Psoas muscle (tissue), 8 donors: ENCODE measurements around the gene IL18R1. TPM values are rescaled to one million over a fixed set of nuclear protein-coding genes. Genes with fewer than 3 reads are reported as not detected.

Source experiments
- ATAC-seq, 4 donors: fragments of 200-7000 bp; cut with Tn5 transposase; one replicate each; pipeline ENCODE4 v1.9.1; 2020; ENCODE audit warnings: moderate library complexity in 3 of 4, mild to moderate bottlenecking in 2 of 4
- DNase-seq, 2 donors: peaks; one replicate each; pipeline ENCODE4 v3.0.0-alpha.2; 2020
- H3K27ac ChIP-seq: fragments of 200-600 bp; one replicate; pipeline ENCODE4 v1.8.0; 2022
- H3K27me3 ChIP-seq, 3 donors: fragments of 200-600 bp in 1 of 3; one replicate each; pipeline versions ENCODE4 v1.6.1 to v1.8.0; 2013 to 2022; ENCODE audit warnings: low read length in 2 of 3, mild to moderate bottlenecking in 2 of 3, moderate library complexity in 1 of 3; ENCODE audit not compliant: insufficient read depth in 3 of 3
- H3K36me3 ChIP-seq, 2 donors: fragments of 200-600 bp in 1 of 2; one replicate each; pipeline versions ENCODE4 v1.6.1 to v1.8.0; 2013 to 2022; ENCODE audit warnings: low read depth in 1 of 2, mild to moderate bottlenecking in 1 of 2, moderate library complexity in 1 of 2; ENCODE audit not compliant: insufficient read depth in 1 of 2
- H3K4me1 ChIP-seq: fragments of 200-600 bp; one replicate; pipeline ENCODE4 v1.8.0; 2022
- H3K4me3 ChIP-seq: fragments of 200-600 bp; one replicate; pipeline ENCODE4 v1.8.0; 2022; ENCODE audit warnings: mild to moderate bottlenecking
- H3K9me3 ChIP-seq: fragments of 200-600 bp; one replicate; pipeline ENCODE4 v1.8.0; 2022
- WGBS, 3 donors: extraction: QIAGEN DNeasy Blood & Tissue Kit; methylation state at CpG; one replicate each; pipeline versions ENCODE4 v1.1.6 to v1.1.7; 2013; 5-methylcytosine and 5-hydroxymethylcytosine counted together
- intact Hi-C, 2 donors: fragments of 100-400 bp; cut with DNase I; formaldehyde crosslinking; loops; one replicate each; pipeline versions ENCODE4 v1.11.0 to v1.14.2; 2022
- polyA plus RNA-seq, 3 donors: library from polyadenylated mRNA; stranded (reverse); fragments of 200-250 nt; gene quantifications; one replicate each; pipeline ENCODE4 v1.2.3, GENCODE V29; 2013
- total RNA-seq, 4 donors: library from RNA; stranded (reverse); fragmentation: NEBNext Ultra II Directional in 2 of 4; extraction: Animal tissue kit (Norgen Biotek cat#: 25700) in 2 of 4; gene quantifications; one replicate each; pipeline versions ENCODE4 v1.2.1 to v1.2.4, GENCODE V29; 2021 to 2023
- TF ChIP-seq, protein P1 (sequence below): fragments of 200-600 bp; IDR thresholded peaks from one replicate; pipeline ENCODE4 v1.8.0; 2022; ENCODE audit warnings: antibody characterized with exemption
- donor health status: healthy with polysubstance abuse.
- donor health status: DM: no; HTN: no; CAD: no; lungs with moderate emphysema.
- donor health status: Bipolar disorder and iron deficiency.
- donor health status: healthy.
- donor health status: DM: yes; HTN: yes; CAD: no.
- donor health status: DM: no; HTN: no; CAD: no.
- donor health status: DM: no; HTN: no; CAD: no.
- donor health status: DM: yes; HTN: yes; CAD: no.

The IL18R1 gene
- total and polyA plus RNA-seq, 7 donors, result 0.26 to 2.1 (median 0.83) TPM

GRCh38 chr2:102313471-102313870 lies 42.1 kb upstream of the IL18R1 start:
- H3K4me1 ChIP-seq, result no peaks in the 10 kb centered on the region
- H3K27me3 ChIP-seq, result no peaks in the 10 kb centered on the region
- TF ChIP-seq, protein P1, sequence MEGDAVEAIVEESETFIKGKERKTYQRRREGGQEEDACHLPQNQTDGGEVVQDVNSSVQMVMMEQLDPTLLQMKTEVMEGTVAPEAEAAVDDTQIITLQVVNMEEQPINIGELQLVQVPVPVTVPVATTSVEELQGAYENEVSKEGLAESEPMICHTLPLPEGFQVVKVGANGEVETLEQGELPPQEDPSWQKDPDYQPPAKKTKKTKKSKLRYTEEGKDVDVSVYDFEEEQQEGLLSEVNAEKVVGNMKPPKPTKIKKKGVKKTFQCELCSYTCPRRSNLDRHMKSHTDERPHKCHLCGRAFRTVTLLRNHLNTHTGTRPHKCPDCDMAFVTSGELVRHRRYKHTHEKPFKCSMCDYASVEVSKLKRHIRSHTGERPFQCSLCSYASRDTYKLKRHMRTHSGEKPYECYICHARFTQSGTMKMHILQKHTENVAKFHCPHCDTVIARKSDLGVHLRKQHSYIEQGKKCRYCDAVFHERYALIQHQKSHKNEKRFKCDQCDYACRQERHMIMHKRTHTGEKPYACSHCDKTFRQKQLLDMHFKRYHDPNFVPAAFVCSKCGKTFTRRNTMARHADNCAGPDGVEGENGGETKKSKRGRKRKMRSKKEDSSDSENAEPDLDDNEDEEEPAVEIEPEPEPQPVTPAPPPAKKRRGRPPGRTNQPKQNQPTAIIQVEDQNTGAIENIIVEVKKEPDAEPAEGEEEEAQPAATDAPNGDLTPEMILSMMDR, result no peak
- no peak overlapping the region for H3K4me3 ChIP-seq
- H3K36me3 ChIP-seq, result no peaks in the 10 kb centered on the region
- intact Hi-C loops, result no loop called here
- H3K27ac ChIP-seq, result no peak overlapping the region
- WGBS, 3 donors, result 84 to 96% (median 90%) methylated on average over 8 of the region's 8 CpGs
- ATAC-seq (no peak), DNase-seq (no peak)
- no peaks in the 10 kb centered on the region for H3K9me3 ChIP-seq

GRCh38 chr2:102313950-102314349 lies 41.6 kb upstream of the IL18R1 start:
- Histone ChIP-seq H3K27me3 (no peaks in the 10 kb centered on the region), H3K4me1 (no peaks in the 10 kb centered on the region), H3K27ac (no peak overlapping the region), H3K36me3 (no peaks in the 10 kb centered on the region), H3K9me3 (no peaks in the 10 kb centered on the region), H3K4me3 (no peak overlapping the region)
- intact Hi-C loops, result no loop called here
- 89 to 91% (median 90%) methylated on average over 3 of the region's 3 CpGs for WGBS, 3 donors
- TF ChIP-seq, protein P1, result no peak
- DNase-seq, result no peak
- ATAC-seq, result no peak

DNA sequence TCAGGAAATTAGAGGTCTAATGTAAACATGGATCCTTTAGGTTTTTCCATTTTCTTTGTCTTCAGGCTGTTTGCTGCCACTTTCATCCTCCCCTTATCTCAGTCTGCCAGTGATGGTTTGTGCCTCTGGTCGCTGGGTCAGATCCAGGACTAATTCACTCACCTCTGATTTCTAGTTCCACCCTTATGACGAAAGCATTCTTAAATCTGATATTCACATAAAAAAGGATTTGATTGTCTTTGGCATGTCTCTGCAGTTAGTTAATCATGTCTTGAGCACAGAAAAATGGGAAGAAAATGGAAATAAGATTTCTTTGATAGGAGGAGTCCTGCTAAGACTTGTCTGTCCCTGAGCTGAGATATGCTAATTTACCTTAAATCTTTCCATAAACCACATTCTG lies 39.7 kb upstream of the IL18R1 start:
- Histone ChIP-seq H3K4me1 (no peaks in the 10 kb centered on the region), H3K4me3 (no peak overlapping the region), H3K27ac (no peak overlapping the region), H3K9me3 (no peaks in the 10 kb centered on the region), H3K27me3 (no peaks in the 10 kb centered on the region), H3K36me3 (no peaks in the 10 kb centered on the region)
- 77 to 84% (median 80%) methylated on average over 2 of the region's 2 CpGs for WGBS, 3 donors
- DNase-seq (no peak), ATAC-seq (no peak)
- intact Hi-C loops, result no loop called here
- TF ChIP-seq, protein P1, result no peak

- DNase-seq (no peak), ATAC-seq (no peak)
- WGBS, 3 donors, result 4 to 17% (median 9%) methylated on average over 2 of the region's 2 CpGs
- intact Hi-C loops, result no loop called here
- TF ChIP-seq, protein P1, result no peak
- Histone ChIP-seq H3K27me3 (no peaks in the 10 kb centered on the region), H3K4me1 (no peaks in the 10 kb centered on the region), H3K4me3 (no peak overlapping the region), H3K27ac (no peak overlapping the region), H3K9me3 (no peaks in the 10 kb centered on the region), H3K36me3 (no peaks in the 10 kb centered on the region)
These were observed 37.9 kb upstream of the IL18R1 start for GRCh38 chr2:102317715-102318114.

- TF ChIP-seq, protein P1, result no peak
- no peaks in the 10 kb centered on the region for H3K9me3 ChIP-seq
- 88 to 93% (median 92%) methylated on average over 2 of the region's 2 CpGs for WGBS, 3 donors
- ATAC-seq, result no peak
- H3K4me3 ChIP-seq, result no peak overlapping the region
- no peak for DNase-seq
- no peaks in the 10 kb centered on the region for H3K36me3 ChIP-seq
- H3K27me3 ChIP-seq, result no peaks in the 10 kb centered on the region
- H3K27ac ChIP-seq, result no peak overlapping the region
- H3K4me1 ChIP-seq, result no peaks in the 10 kb centered on the region
- intact Hi-C loops, result no loop called here
These were observed 37.2 kb upstream of the IL18R1 start for GRCh38 chr2:102318437-102318836.
